HCT116 (cell line): ENCODE results near the gene CFAP97. TPM values are rescaled to one million over a fixed set of nuclear protein-coding genes. Genes with fewer than 3 reads are reported as not detected.

Source experiments
- ATAC-seq: fragments of 200-7000 bp; cut with Tn5 transposase; 2 replicates; pipeline ENCODE4 v1.9.1; 2020; ENCODE audit warnings: mild to moderate bottlenecking, moderate library complexity
- BruUV-seq: library from RNA; stranded (reverse); fragments of 400-500 nt; replicated peaks from 2 replicates; lab custom pipeline; 2021; lab: Mats Ljungman, UMichigan
- CTCF ChIA-PET: fragments of 300-600 bp; sonication (Branson Sonifier 250); formaldehyde crosslinking; loops from one replicate; lab custom pipeline; 2021; ENCODE audit warnings: antibody characterized with exemption; lab: Charles Lee
- POLR2A ChIA-PET: fragments of 300-600, 350-600 bp; sonication (Branson Sonifier 250); formaldehyde crosslinking; loops from one replicate; lab custom pipeline; 2021; ENCODE audit warnings: antibody characterized with exemption; lab: Charles Lee
- RAD21 ChIA-PET, 2 experiments: fragments of 300-600 bp; sonication (Branson Sonifier 250); formaldehyde crosslinking; loops; one replicate each; lab custom pipeline; 2023; ENCODE audit warnings: low total read pairs in 2 of 2; ENCODE audit not compliant: uncharacterized antibody in 2 of 2, unreplicated experiment in 2 of 2, low non-redundant PET in 1 of 2; lab: Charles Lee
- DNase-seq: peaks from one replicate; pipeline ENCODE4 v3.0.0-alpha.2; 2010; ENCODE audit warnings: low read depth, low spot score
- H2AFZ ChIP-seq: fragments of 200-600 bp; shearing (Covaris generic), sonication (generic); 2 replicates; pipeline ENCODE4 v1.6.1; 2017; ENCODE audit warnings: low read depth, mixed run types, mixed read lengths, antibody characterized with exemption, low read length; ENCODE audit not compliant: poor library complexity, severe bottlenecking
- H3K27ac ChIP-seq: 2 replicates; pipeline ENCODE4 v1.5.1; 2012; ENCODE audit warnings: low read depth, low read length
- H3K27me3 ChIP-seq: fragments of 200-600 bp; sonication (generic); 2 replicates; pipeline ENCODE4 v1.6.1; 2016; ENCODE audit warnings: mixed run types, low read length, mixed read lengths; ENCODE audit not compliant: insufficient read depth
- H3K36me3 ChIP-seq, 2 experiments: fragments of 200-500 bp in 1 of 2; fragments of 200-600 bp in 1 of 2; sonication (Bioruptor generic) in 1 of 2; sonication (generic) in 1 of 2; 2 replicates each; pipeline versions ENCODE4 v1.5.1 to v1.6.1; 2014 to 2016; ENCODE audit warnings: low read length in 2 of 2, inconsistent platforms in 1 of 2, mixed read lengths in 1 of 2, mixed run types in 1 of 2; ENCODE audit not compliant: insufficient read depth in 2 of 2, control insufficient read depth in 1 of 2
- H3K4me1 ChIP-seq, 2 experiments: fragments of 200-600 bp in 1 of 2; sonication (generic) in 1 of 2; 2 replicates each; pipeline versions ENCODE4 v1.5.1 to v1.6.1; 2012 to 2017; ENCODE audit warnings: low read length in 2 of 2, inconsistent platforms in 1 of 2, mild to moderate bottlenecking in 1 of 2, mixed read lengths in 1 of 2, mixed run types in 1 of 2, moderate library complexity in 1 of 2; ENCODE audit not compliant: insufficient read depth in 2 of 2, control insufficient read depth in 1 of 2
- H3K4me2 ChIP-seq: fragments of 200-600 bp; sonication (generic); 2 replicates; pipeline ENCODE4 v1.6.1; 2017; ENCODE audit warnings: mixed run types, low read length, mixed read lengths
- H3K4me3 ChIP-seq, 2 experiments: fragments of 200-600 bp in 1 of 2; sonication (generic) in 1 of 2; replicated peaks in 1 of 2; 2 replicates each; pipeline ENCODE4 v1.5.1; 2011 to 2016; ENCODE audit warnings: low read length in 2 of 2, control low read depth in 1 of 2, low read depth in 1 of 2, mild to moderate bottlenecking in 1 of 2, mixed read lengths in 1 of 2, mixed run types in 1 of 2
- H3K79me2 ChIP-seq: fragments of 200-600 bp; sonication (generic); 2 replicates; pipeline ENCODE4 v1.6.1; 2017; ENCODE audit warnings: mild to moderate bottlenecking, mixed run types, low read length, moderate library complexity, mixed read lengths; ENCODE audit not compliant: insufficient read depth
- H3K9ac ChIP-seq: fragments of 200-600 bp; sonication (generic); 2 replicates; pipeline ENCODE4 v1.6.1; 2016; ENCODE audit warnings: low read length, mixed read lengths
- H3K9me2 ChIP-seq: fragments of 200-600 bp; sonication (generic), shearing (Covaris generic); 2 replicates; pipeline ENCODE4 v1.6.1; 2017; ENCODE audit warnings: mixed run types, mild to moderate bottlenecking, moderate library complexity; ENCODE audit not compliant: insufficient read depth
- H3K9me3 ChIP-seq, 2 experiments: fragments of 200-500 bp in 1 of 2; fragments of 200-600 bp in 1 of 2; sonication (Bioruptor generic) in 1 of 2; sonication (generic) in 1 of 2; 2 replicates each; pipeline ENCODE4 v1.6.1; 2014 to 2017; ENCODE audit warnings: low read length in 2 of 2, mixed read lengths in 2 of 2, inconsistent platforms in 1 of 2, low read depth in 1 of 2, mild to moderate bottlenecking in 1 of 2, mixed run types in 1 of 2, moderate library complexity in 1 of 2; ENCODE audit not compliant: control insufficient read depth in 1 of 2, insufficient read depth in 1 of 2
- H4K20me1 ChIP-seq: fragments of 200-600 bp; sonication (generic), shearing (Covaris generic); 2 replicates; pipeline ENCODE4 v1.6.1; 2017; ENCODE audit warnings: mixed run types, mild to moderate bottlenecking, moderate library complexity; ENCODE audit not compliant: insufficient read depth
- ATF3 ChIP-seq: IDR thresholded peaks from 2 replicates; pipeline ENCODE4 v1.6.1; 2012
- CTCF ChIP-seq, 3 experiments: fragments of 200-600 bp in 1 of 3; sonication (generic) in 1 of 3; IDR thresholded peaks in 2 of 3; conservative IDR thresholded peaks in 1 of 3; 2 replicates each; pipeline ENCODE4 v1.5.1; 2012 to 2017; ENCODE audit warnings: low read depth in 2 of 3, low read length in 2 of 3, antibody characterized with exemption in 1 of 3, borderline replicate concordance in 1 of 3, control low read depth in 1 of 3, mild to moderate bottlenecking in 1 of 3, mixed read lengths in 1 of 3, mixed run types in 1 of 3, moderate library complexity in 1 of 3; ENCODE audit not compliant: insufficient read depth in 1 of 3
- FOSL1 ChIP-seq: IDR thresholded peaks from 2 replicates; pipeline ENCODE4 v1.6.1; 2012; ENCODE audit warnings: low read depth
- JUND ChIP-seq: IDR thresholded peaks from 2 replicates; pipeline ENCODE4 v1.6.1; 2012
- MAX ChIP-seq: IDR thresholded peaks from 2 replicates; pipeline ENCODE4 v1.6.1; 2012
- RAD21 ChIP-seq: IDR thresholded peaks from 2 replicates; pipeline ENCODE4 v1.6.1; 2012; ENCODE audit warnings: low read depth, mild to moderate bottlenecking
- SIN3A ChIP-seq: IDR thresholded peaks from 2 replicates; pipeline ENCODE4 v1.6.1; 2012; ENCODE audit warnings: low read depth
- SP1 ChIP-seq: IDR thresholded peaks from 2 replicates; pipeline ENCODE4 v1.6.1; 2012; ENCODE audit warnings: low read depth
- SRF ChIP-seq: IDR thresholded peaks from 2 replicates; pipeline ENCODE4 v1.6.1; 2012; ENCODE audit warnings: low read depth
- TCF7L2 ChIP-seq: IDR thresholded peaks from 2 replicates; pipeline ENCODE4 v1.7.0; 2011; ENCODE audit warnings: borderline replicate concordance, inconsistent platforms; ENCODE audit not compliant: insufficient read depth, insufficient read length; ENCODE audit errors: extremely low read depth
- YY1 ChIP-seq: IDR thresholded peaks from 2 replicates; pipeline ENCODE4 v1.6.1; 2011; ENCODE audit warnings: low read length, low read depth, moderate library complexity, mild to moderate bottlenecking; ENCODE audit not compliant: insufficient replicate concordance; ENCODE audit errors: extremely low read depth
- ZNF274 ChIP-seq: fragments of 200-500 bp; sonication (Bioruptor generic); IDR thresholded peaks from 2 replicates; pipeline ENCODE4 v1.6.1; 2014; ENCODE audit warnings: mild to moderate bottlenecking, low read depth, low read length, inconsistent platforms
- intact Hi-C: fragments of 100-400 bp; cut with micrococcal nuclease; formaldehyde crosslinking; loops from 2 replicates; pipeline ENCODE4 v1.10.0; 2022
- total RNA-seq: library from RNA; stranded (reverse); gene quantifications from one replicate; pipeline ENCODE4 v1.2.1, GENCODE V29; 2021; ENCODE audit not compliant: unreplicated experiment

Gene CFAP97
- total RNA-seq, 1 experiment from 2014 or later, result 57.7 TPM

- POLR2A ChIA-PET, result no interaction called here
- no peak overlapping the region for H3K4me2 ChIP-seq
- no peak for ATAC-seq
- no peaks in the 10 kb centered on the region for H3K9me3 ChIP-seq
- H4K20me1 ChIP-seq, result no peaks in the 10 kb centered on the region
- no peaks in the 10 kb centered on the region for H3K27me3 ChIP-seq
- peaks cover 81% of the 10 kb centered on the region for H3K79me2 ChIP-seq
- H3K4me3 ChIP-seq, result no peak overlapping the region
- H2AFZ ChIP-seq, result no peak overlapping the region
- peaks cover 20 to 32% of the 10 kb centered on the region in 2 experiments for H3K4me1 ChIP-seq
- RAD21 ChIA-PET, result no interaction called here
- H3K9ac ChIP-seq, result no peak overlapping the region
- no TSS peak for BruUV-seq
- H3K9me2 ChIP-seq, result no peaks in the 10 kb centered on the region
- CTCF ChIA-PET, result no interaction called here
- TF ChIP-seq SRF, result no peak
- TF ChIP-seq FOSL1, result no peak
- TF ChIP-seq SIN3A, result no peak
- TF ChIP-seq, all 23 proteins: peak for 0
- intact Hi-C loops, result no loop called here
- Histone ChIP-seq H3K36me3 (no peaks in the 10 kb centered on the region), H3K27ac (no peak overlapping the region)
- DNase-seq, result no peak
Measured at GRCh38 chr4:185215261-185215660, 11.5 kb upstream of the CFAP97 start.

- Histone ChIP-seq H3K9me2 (no peaks in the 10 kb centered on the region), H3K9me3 (no peaks in the 10 kb centered on the region), H3K27me3 (no peaks in the 10 kb centered on the region), H3K4me1 (peaks cover 21 to 35% of the 10 kb centered on the region in 2 experiments), H2AFZ (no peak overlapping the region), H3K4me2 (no peak overlapping the region), H3K9ac (no peak overlapping the region), H3K27ac (no peak overlapping the region), H4K20me1 (no peaks in the 10 kb centered on the region), H3K79me2 (peaks cover 74% of the 10 kb centered on the region), H3K36me3 (no peaks in the 10 kb centered on the region), H3K4me3 (no peak overlapping the region)
- intact Hi-C loops, result no loop called here
- RAD21 ChIA-PET, result no interaction called here
- no peak for TF ChIP-seq FOSL1
- CTCF ChIA-PET, result no interaction called here
- ATAC-seq, result no peak
- BruUV-seq, result no TSS peak
- POLR2A ChIA-PET, result no interaction called here
- DNase-seq, result no peak
Measured at GRCh38 chr4:185213877-185214276, 10.1 kb upstream of the CFAP97 start.

GRCh38 chr4:185212581-185212980, 8.8 kb upstream of the CFAP97 start:
- ChIA-PET CTCF (no interaction called here), POLR2A (no interaction called here), RAD21 (interaction anchor here in 1 of 2 experiments (0.6 kb wide), 1 partner anchor 1956 kb away, joined by 8 read pairs; no protein-coding TSS in a partner anchor)
- intact Hi-C loops, result no loop called here
- peaks cover 63% of the 10 kb centered on the region for H3K79me2 ChIP-seq
- no peaks in the 10 kb centered on the region for H3K9me2 ChIP-seq
- H3K4me1 ChIP-seq, result peaks cover 26 to 39% of the 10 kb centered on the region in 2 experiments
- no peaks in the 10 kb centered on the region for H3K36me3 ChIP-seq
- no peak overlapping the region for H3K4me2 ChIP-seq
- no peaks in the 10 kb centered on the region for H3K27me3 ChIP-seq
- no peaks in the 10 kb centered on the region for H4K20me1 ChIP-seq
- no peak overlapping the region for H2AFZ ChIP-seq
- BruUV-seq, result no TSS peak
- DNase-seq (no peak), ATAC-seq (no peak)
- no peak overlapping the region for H3K9ac ChIP-seq
- H3K9me3 ChIP-seq, result no peaks in the 10 kb centered on the region
- no peak overlapping the region for H3K4me3 ChIP-seq
- no peak overlapping the region for H3K27ac ChIP-seq
- no peak for TF ChIP-seq ZNF274
- no peak for TF ChIP-seq ATF3
- TF ChIP-seq MAX, result no peak
- no peak for TF ChIP-seq YY1
- no peak for TF ChIP-seq SRF
- no peak for TF ChIP-seq RAD21
- no peak for TF ChIP-seq TCF7L2
- no peak for TF ChIP-seq SP1
- no peak for TF ChIP-seq JUND
- no peak for TF ChIP-seq CTCF (IDR thresholded peaks at IDR 0.05 in 2 of 3, conservative IDR thresholded peaks at IDR 0.05 in 1 of 3; ENCODE audit: borderline replicate concordance in 1 of 3, insufficient read depth in 1 of 3, low read depth in 2 of 3, low read length in 2 of 3)
- no peak for TF ChIP-seq FOSL1
